HEK293T (cell line): Measurements from ENCODE around the gene TMEM131.
"Not testable (repeated sequence)": the region's sequence is repeated elsewhere in the genome, so short reads cannot be mapped to it uniquely, and the experiment has no call there.

Experiments used
- ARNT ChIP-seq: fragments of 450-650 bp; IDR thresholded peaks from 2 replicates; pipeline ENCODE4 v1.6.1; 2017; ENCODE audit warnings: mild to moderate bottlenecking
- BHLHE40 ChIP-seq: fragments of 450-650 bp; IDR thresholded peaks from 2 replicates; pipeline ENCODE4 v1.6.1; 2016; ENCODE audit warnings: mild to moderate bottlenecking, moderate library complexity, borderline replicate concordance
- CTBP1 ChIP-seq: fragments of 450-650 bp; IDR thresholded peaks from 2 replicates; pipeline ENCODE4 v1.6.1; 2016; ENCODE audit warnings: borderline replicate concordance
- ELF4 ChIP-seq: fragments of 450-650 bp; IDR thresholded peaks from 2 replicates; pipeline ENCODE4 v1.6.1; 2017; ENCODE audit warnings: antibody characterized with exemption
- FOXA1 ChIP-seq: fragments of 450-650 bp; IDR thresholded peaks from 2 replicates; pipeline ENCODE4 v1.6.1; 2016; ENCODE audit warnings: mild to moderate bottlenecking
- FOXK2 ChIP-seq: fragments of 450-650 bp; IDR thresholded peaks from 2 replicates; pipeline ENCODE4 v1.6.1; 2016; ENCODE audit warnings: mild to moderate bottlenecking
- FOXM1 ChIP-seq: fragments of 450-650 bp; IDR thresholded peaks from 2 replicates; pipeline ENCODE4 v1.6.1; 2017; ENCODE audit warnings: mild to moderate bottlenecking, borderline replicate concordance
- LEF1 ChIP-seq: fragments of 450-650 bp; IDR thresholded peaks from 2 replicates; pipeline ENCODE4 v1.6.1; 2017; ENCODE audit warnings: mild to moderate bottlenecking, borderline replicate concordance
- NFRKB ChIP-seq: fragments of 450-650 bp; IDR thresholded peaks from 2 replicates; pipeline ENCODE4 v1.6.1; 2016; ENCODE audit warnings: mild to moderate bottlenecking, moderate library complexity
- PKNOX1 ChIP-seq: fragments of 450-650 bp; IDR thresholded peaks from 2 replicates; pipeline ENCODE4 v1.6.1; 2016
- SP1 ChIP-seq: fragments of 450-650 bp; IDR thresholded peaks from 2 replicates; pipeline ENCODE4 v1.6.1; 2017
- SUZ12 ChIP-seq: fragments of 450-650 bp; IDR thresholded peaks from 2 replicates; pipeline ENCODE4 v1.6.1; 2016; ENCODE audit warnings: mild to moderate bottlenecking
- TARDBP ChIP-seq: fragments of 450-650 bp; IDR thresholded peaks from 2 replicates; pipeline ENCODE4 v1.6.1; 2016
- ZNF384 ChIP-seq: fragments of 450-650 bp; IDR thresholded peaks from 2 replicates; pipeline ENCODE4 v1.6.1; 2016

DNA sequence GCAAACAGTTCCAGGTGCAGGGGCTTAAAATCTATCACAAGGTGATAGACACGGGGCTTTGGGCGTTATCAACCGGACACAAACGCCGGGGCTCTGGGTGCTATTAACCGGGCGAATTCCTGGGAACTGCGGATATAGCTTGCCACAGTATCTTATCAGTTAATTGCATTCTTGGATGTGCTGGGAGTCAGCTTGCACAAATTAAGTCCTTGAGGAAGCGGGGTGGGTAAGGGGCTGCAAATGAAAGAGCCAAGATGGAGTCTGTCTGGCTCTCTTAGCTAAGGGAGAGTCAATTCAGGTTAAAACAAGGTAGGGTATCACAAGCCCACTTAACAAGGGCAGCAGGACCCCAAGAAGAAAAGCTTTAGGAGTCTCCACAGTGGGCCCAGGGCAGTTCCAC lies 283.6 kb downstream of the TMEM131 start:
- TF ChIP-seq ELF4, FOXM1, LEF1, ARNT, SP1, BHLHE40, TARDBP, FOXA1, NFRKB, PKNOX1, CTBP1, SUZ12, FOXK2, ZNF384: not testable (repeated sequence)
